ENCODE data around the gene PLA2G2A. TPM values are rescaled to one million over a fixed set of nuclear protein-coding genes. Genes with fewer than 3 reads are reported as not detected.
"Not testable (repeated sequence)": the region's sequence is repeated elsewhere in the genome, so short reads cannot be mapped to it uniquely, and the experiment has no call there.

The PLA2G2A gene
- total RNA-seq, 4 donors from 2014 or later = 196 to 718 (median 477) TPM

DNA sequence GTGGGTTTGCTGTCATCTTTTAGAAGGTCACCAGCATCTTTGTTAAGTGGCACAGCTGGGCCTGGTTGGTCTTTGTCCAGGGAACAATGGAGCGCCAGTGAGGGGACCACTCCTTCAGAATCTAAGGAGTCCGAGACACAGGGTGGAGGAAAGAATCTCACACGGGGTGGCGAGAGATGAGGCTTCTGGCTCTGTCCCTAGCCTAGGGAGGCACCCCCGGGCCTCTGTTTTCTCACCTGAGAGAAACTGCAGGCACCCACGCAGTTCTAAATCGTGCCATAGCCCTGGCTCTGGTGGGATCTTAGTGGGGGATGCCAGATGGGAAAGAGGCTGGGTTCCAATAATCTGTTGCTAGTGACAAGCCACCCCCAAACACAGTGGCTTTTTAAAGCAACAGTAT, 45.1 kb downstream of the PLA2G2A start:
- ATAC-seq (ENCODE audit: low FRiP score) (no peak), DNase-seq (ENCODE audit: low spot score) (no peak)
- TF ChIP-seq, protein P1, sequence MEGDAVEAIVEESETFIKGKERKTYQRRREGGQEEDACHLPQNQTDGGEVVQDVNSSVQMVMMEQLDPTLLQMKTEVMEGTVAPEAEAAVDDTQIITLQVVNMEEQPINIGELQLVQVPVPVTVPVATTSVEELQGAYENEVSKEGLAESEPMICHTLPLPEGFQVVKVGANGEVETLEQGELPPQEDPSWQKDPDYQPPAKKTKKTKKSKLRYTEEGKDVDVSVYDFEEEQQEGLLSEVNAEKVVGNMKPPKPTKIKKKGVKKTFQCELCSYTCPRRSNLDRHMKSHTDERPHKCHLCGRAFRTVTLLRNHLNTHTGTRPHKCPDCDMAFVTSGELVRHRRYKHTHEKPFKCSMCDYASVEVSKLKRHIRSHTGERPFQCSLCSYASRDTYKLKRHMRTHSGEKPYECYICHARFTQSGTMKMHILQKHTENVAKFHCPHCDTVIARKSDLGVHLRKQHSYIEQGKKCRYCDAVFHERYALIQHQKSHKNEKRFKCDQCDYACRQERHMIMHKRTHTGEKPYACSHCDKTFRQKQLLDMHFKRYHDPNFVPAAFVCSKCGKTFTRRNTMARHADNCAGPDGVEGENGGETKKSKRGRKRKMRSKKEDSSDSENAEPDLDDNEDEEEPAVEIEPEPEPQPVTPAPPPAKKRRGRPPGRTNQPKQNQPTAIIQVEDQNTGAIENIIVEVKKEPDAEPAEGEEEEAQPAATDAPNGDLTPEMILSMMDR (IDR thresholded peaks at IDR 0.05) = no peak

GRCh38 chr1:19932866-19933265, 46.6 kb downstream of the PLA2G2A start:
- ATAC-seq (ENCODE audit: low FRiP score) (no peak), DNase-seq (ENCODE audit: low spot score) (no peak)
- TF ChIP-seq, protein P1 (IDR thresholded peaks at IDR 0.05) = no peak

DNA sequence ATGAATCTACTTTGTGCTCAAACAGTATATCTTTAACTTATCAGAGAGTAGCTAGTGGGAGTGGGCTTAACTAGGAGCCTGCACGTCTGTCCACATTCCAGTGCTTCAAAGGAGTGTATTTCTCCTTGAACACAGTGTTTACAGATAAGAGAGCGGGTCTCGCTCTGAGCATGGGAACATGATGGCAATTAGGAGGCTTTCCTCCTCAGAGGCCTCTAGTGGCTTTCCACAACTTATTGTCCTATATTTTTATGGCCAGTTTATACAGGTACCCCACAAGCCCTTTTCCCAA, 52.3 kb downstream of the PLA2G2A start:
- ATAC-seq (ENCODE audit: low FRiP score); DNase-seq (ENCODE audit: low spot score): not testable (repeated sequence)

GRCh38 chr1:19926296-19927129, 52.9 kb downstream of the PLA2G2A start:
- ATAC-seq (ENCODE audit: low FRiP score) = no peak

More at GRCh38 chr1:19926296-19927129, 52.9 kb downstream of the PLA2G2A start:
- TF ChIP-seq, protein P1 (IDR thresholded peaks at IDR 0.05) = no peak
- no peak for DNase-seq (ENCODE audit: low spot score)

Other genes with a start within 250 kb of the PLA2G2A start
- gene TMCO4, start 179.7 kb downstream of the PLA2G2A start, total RNA-seq = 10 to 100 TPM; 19.0 to 26.6 (median 20.7) TPM
- not detected for gene RNF186, start 164.3 kb downstream of the PLA2G2A start, total RNA-seq
- gene OTUD3, start 97.2 kb downstream of the PLA2G2A start, total RNA-seq = 1 to 10 TPM; 4.4 to 7.6 (median 5.3) TPM
- gene PLA2G2E, start 56.0 kb downstream of the PLA2G2A start, total RNA-seq = not detected
- 10 to 100 TPM in 1 of 4 donors, 1 to 10 TPM in 2, under 1 TPM in 1; 0.60 to 14.5 (median 3.0) TPM for gene PLA2G5, start 90.6 kb upstream of the PLA2G2A start, total RNA-seq
- gene PLA2G2D, start 139.9 kb upstream of the PLA2G2A start, total RNA-seq = not detected
- gene PLA2G2F, start 159.7 kb upstream of the PLA2G2A start, total RNA-seq = not detected
- gene UBXN10, start 206.5 kb upstream of the PLA2G2A start, total RNA-seq = 1 to 10 TPM in 2 of 4 donors, under 1 TPM in 2; 0.32 to 2.1 (median 1.2) TPM
- gene PLA2G2C, start 206.9 kb upstream of the PLA2G2A start, total RNA-seq = not detected